Liver (tissue), 9 donors: ENCODE results near the gene POU3F1. TPM values are rescaled to one million over a fixed set of nuclear protein-coding genes. Genes with fewer than 3 reads are reported as not detected.

Experiments
- DNase-seq: peaks from one replicate; pipeline ENCODE4 v3.0.0-alpha.2; 2017; ENCODE audit warnings: low spot score
- H3K27ac ChIP-seq, 2 donors: one replicate each; pipeline ENCODE4 v1.7.0; 2013; ENCODE audit warnings: inconsistent platforms in 2 of 2, low read length in 2 of 2, control low read depth in 1 of 2, low read depth in 1 of 2, mild to moderate bottlenecking in 1 of 2
- H3K27me3 ChIP-seq, 4 donors: one replicate each; pipeline versions ENCODE4 v1.6.1 to v1.7.0; 2013; ENCODE audit warnings: low read length in 3 of 4, inconsistent platforms in 1 of 4, mild to moderate bottlenecking in 1 of 4, moderate library complexity in 1 of 4; ENCODE audit not compliant: control insufficient read depth in 4 of 4, insufficient read depth in 4 of 4
- H3K36me3 ChIP-seq, 4 donors: one replicate each; pipeline versions ENCODE4 v1.6.1 to v1.7.0; 2013; ENCODE audit warnings: low read length in 3 of 4, mild to moderate bottlenecking in 3 of 4, low read depth in 1 of 4, moderate library complexity in 1 of 4; ENCODE audit not compliant: control insufficient read depth in 4 of 4, insufficient read depth in 3 of 4
- H3K4me1 ChIP-seq, 4 donors: one replicate each; pipeline versions ENCODE4 v1.6.1 to v1.7.0; 2013; ENCODE audit warnings: low read length in 3 of 4, mild to moderate bottlenecking in 3 of 4, moderate library complexity in 1 of 4; ENCODE audit not compliant: control insufficient read depth in 4 of 4, insufficient read depth in 4 of 4
- H3K4me3 ChIP-seq, 3 donors: one replicate each; pipeline versions ENCODE4 v1.6.1 to v1.7.0; 2013; ENCODE audit warnings: low read length in 3 of 3, control low read depth in 1 of 3, low read depth in 1 of 3, mild to moderate bottlenecking in 1 of 3
- H3K9ac ChIP-seq, 2 donors: one replicate each; pipeline ENCODE4 v1.7.0; 2013; ENCODE audit warnings: low read length in 2 of 2, mild to moderate bottlenecking in 2 of 2, moderate library complexity in 2 of 2, control low read depth in 1 of 2, low read depth in 1 of 2
- H3K9me3 ChIP-seq, 4 donors: one replicate each; pipeline versions ENCODE4 v1.6.1 to v1.7.0; 2013; ENCODE audit warnings: low read length in 3 of 4; ENCODE audit not compliant: control insufficient read depth in 4 of 4
- EGR1 ChIP-seq, 2 donors: IDR thresholded peaks; 2 replicates each; pipeline ENCODE4 v1.6.1; 2016 to 2018; ENCODE audit warnings: antibody characterized with exemption in 2 of 2, low read depth in 2 of 2
- FOXA1 ChIP-seq: IDR thresholded peaks from 2 replicates; pipeline ENCODE4 v1.6.1; 2016; ENCODE audit warnings: antibody characterized with exemption
- FOXA2 ChIP-seq: IDR thresholded peaks from 2 replicates; pipeline ENCODE4 v1.6.1; 2016; ENCODE audit warnings: antibody characterized with exemption
- GABPA ChIP-seq, 2 donors: IDR thresholded peaks in 1 of 2; conservative IDR thresholded peaks in 1 of 2; 2 replicates each; pipeline ENCODE4 v1.6.1; 2016; ENCODE audit warnings: antibody characterized with exemption in 2 of 2, mild to moderate bottlenecking in 1 of 2, moderate library complexity in 1 of 2
- HNF4A ChIP-seq, 2 donors: conservative IDR thresholded peaks; 2 replicates each; pipeline ENCODE4 v1.6.1; 2016; ENCODE audit warnings: antibody characterized with exemption in 2 of 2, mild to moderate bottlenecking in 2 of 2
- HNF4G ChIP-seq: IDR thresholded peaks from 2 replicates; pipeline ENCODE4 v1.6.1; 2016; ENCODE audit warnings: antibody characterized with exemption
- JUND ChIP-seq, 2 donors: IDR thresholded peaks; 2 replicates each; pipeline ENCODE4 v1.6.1; 2016; ENCODE audit warnings: antibody characterized with exemption in 2 of 2
- MAX ChIP-seq: IDR thresholded peaks from 2 replicates; pipeline ENCODE4 v1.6.1; 2016; ENCODE audit warnings: antibody characterized with exemption
- NR2F2 ChIP-seq: IDR thresholded peaks from 2 replicates; pipeline ENCODE4 v1.6.1; 2016; ENCODE audit warnings: antibody characterized with exemption
- RAD21 ChIP-seq, 2 donors: IDR thresholded peaks; 2 replicates each; pipeline ENCODE4 v1.6.1; 2016; ENCODE audit warnings: antibody characterized with exemption in 2 of 2, mild to moderate bottlenecking in 2 of 2
- RXRA ChIP-seq, 2 donors: IDR thresholded peaks; 2 replicates each; pipeline ENCODE4 v1.6.1; 2017 to 2018; ENCODE audit warnings: antibody characterized with exemption in 2 of 2, mild to moderate bottlenecking in 1 of 2
- SP1 ChIP-seq: IDR thresholded peaks from 2 replicates; pipeline ENCODE4 v1.6.1; 2018; ENCODE audit warnings: antibody characterized with exemption, mild to moderate bottlenecking
- TAF1 ChIP-seq: conservative IDR thresholded peaks from 2 replicates; pipeline ENCODE4 v1.6.1; 2016; ENCODE audit warnings: antibody characterized with exemption, mild to moderate bottlenecking
- YY1 ChIP-seq: IDR thresholded peaks from 2 replicates; pipeline ENCODE4 v1.6.1; 2016; ENCODE audit warnings: antibody characterized with exemption, mild to moderate bottlenecking
- WGBS: extraction: QIAGEN DNeasy Blood & Tissue Kit; methylation state at CpG from one replicate; pipeline ENCODE4 v1.1.7; 2013; 5-methylcytosine and 5-hydroxymethylcytosine counted together
- polyA plus RNA-seq, 2 donors: library from polyadenylated mRNA; stranded (reverse) in 1 of 2; unstranded in 1 of 2; fragments of 200-250 nt in 1 of 2; fragments of >200 nt in 1 of 2; fragmentation: Nextera tagmentation in 1 of 2; extraction: Ambion mirVana in 1 of 2; gene quantifications; one replicate each; pipeline versions ENCODE4 v1.2.1 to v1.2.3, GENCODE V29; 2013 to 2015
- total RNA-seq, 2 donors: library from RNA; depleted of rRNA; stranded (reverse); fragments of >200 nt; gene quantifications; one replicate each; pipeline ENCODE4 v1.2.3, GENCODE V29; 2014
- TF ChIP-seq, protein P1 (sequence below): IDR thresholded peaks from 2 replicates; pipeline ENCODE4 v1.6.1; 2016; ENCODE audit warnings: antibody characterized with exemption, mild to moderate bottlenecking
- TF ChIP-seq, protein P2 (sequence below): IDR thresholded peaks from 2 replicates; pipeline ENCODE4 v1.6.1; 2016; ENCODE audit warnings: antibody characterized with exemption
- TF ChIP-seq, protein P3 (sequence below): IDR thresholded peaks from 2 replicates; pipeline ENCODE4 v1.6.1; 2016; ENCODE audit warnings: antibody characterized with exemption
- TF ChIP-seq, protein P4 (sequence below): fragments of 150-350 bp; IDR thresholded peaks from 2 replicates; pipeline ENCODE4 v1.5.1; 2017; ENCODE audit warnings: improper control_type of control experiment, low read depth, low read length; ENCODE audit not compliant: missing input control
- donor health status: healthy.
- donor health status: healthy.
- donor health status: healthy.
- donor health status: healthy.
- donor health status: healthy.

POU3F1 gene
- total RNA-seq: not detected
- polyA plus RNA-seq: not detected

DNA sequence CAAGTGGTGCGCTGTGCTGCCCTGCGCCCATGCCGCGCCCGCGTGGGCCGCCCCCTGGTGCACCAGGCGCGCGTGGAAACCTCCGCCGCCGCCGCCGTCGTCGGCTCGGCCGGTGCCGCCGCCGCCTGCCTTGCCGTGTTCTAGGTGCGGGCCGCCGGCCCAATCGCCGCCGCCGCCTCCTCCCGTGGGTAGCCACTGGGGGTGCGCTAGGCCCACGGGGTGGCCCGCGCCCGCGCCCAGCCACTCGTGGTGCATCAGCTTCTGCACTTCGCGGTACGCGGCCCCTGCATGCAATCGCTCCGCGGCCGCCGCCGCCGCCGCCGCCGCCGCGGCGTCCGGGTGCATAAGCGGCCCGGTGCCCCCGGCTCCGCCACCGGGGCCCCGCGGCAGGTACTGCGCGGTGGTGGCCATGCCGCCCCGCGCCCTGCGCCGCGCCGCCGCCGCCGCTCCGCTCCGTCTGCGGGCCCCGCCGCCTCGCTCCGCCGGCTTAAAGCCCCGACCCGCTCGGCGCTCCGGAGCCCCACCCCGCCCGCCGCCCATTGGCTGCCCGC is at the start of gene POU3F1:
POU3F1 (minus strand) TSS at position 461 of the 551 bp plus-strand sequence; CDS start at position 411, 50 bp downstream.
- Histone ChIP-seq H3K9me3 (no peaks in the 10 kb centered on the region), H3K4me3 (peak within 1 kb of the TSS; percentile 28 to 65 (median 57)), H3K36me3 (no peaks in the 10 kb centered on the region), H3K4me1 (peaks cover 12 to 38% (median 17%) of the 10 kb centered on the region in 4 donors), H3K27me3 (peaks cover 0 to 8% (median 4%) of the 10 kb centered on the region in 4 donors), H3K27ac (no peak within 1 kb of the TSS), H3K9ac (no peak within 1 kb of the TSS)
- TF ChIP-seq, protein P1, sequence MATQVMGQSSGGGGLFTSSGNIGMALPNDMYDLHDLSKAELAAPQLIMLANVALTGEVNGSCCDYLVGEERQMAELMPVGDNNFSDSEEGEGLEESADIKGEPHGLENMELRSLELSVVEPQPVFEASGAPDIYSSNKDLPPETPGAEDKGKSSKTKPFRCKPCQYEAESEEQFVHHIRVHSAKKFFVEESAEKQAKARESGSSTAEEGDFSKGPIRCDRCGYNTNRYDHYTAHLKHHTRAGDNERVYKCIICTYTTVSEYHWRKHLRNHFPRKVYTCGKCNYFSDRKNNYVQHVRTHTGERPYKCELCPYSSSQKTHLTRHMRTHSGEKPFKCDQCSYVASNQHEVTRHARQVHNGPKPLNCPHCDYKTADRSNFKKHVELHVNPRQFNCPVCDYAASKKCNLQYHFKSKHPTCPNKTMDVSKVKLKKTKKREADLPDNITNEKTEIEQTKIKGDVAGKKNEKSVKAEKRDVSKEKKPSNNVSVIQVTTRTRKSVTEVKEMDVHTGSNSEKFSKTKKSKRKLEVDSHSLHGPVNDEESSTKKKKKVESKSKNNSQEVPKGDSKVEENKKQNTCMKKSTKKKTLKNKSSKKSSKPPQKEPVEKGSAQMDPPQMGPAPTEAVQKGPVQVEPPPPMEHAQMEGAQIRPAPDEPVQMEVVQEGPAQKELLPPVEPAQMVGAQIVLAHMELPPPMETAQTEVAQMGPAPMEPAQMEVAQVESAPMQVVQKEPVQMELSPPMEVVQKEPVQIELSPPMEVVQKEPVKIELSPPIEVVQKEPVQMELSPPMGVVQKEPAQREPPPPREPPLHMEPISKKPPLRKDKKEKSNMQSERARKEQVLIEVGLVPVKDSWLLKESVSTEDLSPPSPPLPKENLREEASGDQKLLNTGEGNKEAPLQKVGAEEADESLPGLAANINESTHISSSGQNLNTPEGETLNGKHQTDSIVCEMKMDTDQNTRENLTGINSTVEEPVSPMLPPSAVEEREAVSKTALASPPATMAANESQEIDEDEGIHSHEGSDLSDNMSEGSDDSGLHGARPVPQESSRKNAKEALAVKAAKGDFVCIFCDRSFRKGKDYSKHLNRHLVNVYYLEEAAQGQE: no peak
- TF ChIP-seq SP1 (no peak), YY1 (no peak), FOXA1 (no peak), RAD21 (IDR thresholded peaks at IDR 0.05) (no peak), RXRA (IDR thresholded peaks at IDR 0.05) (no peak), NR2F2 (no peak), TAF1 (no peak), HNF4G (no peak), FOXA2 (no peak), MAX (no peak), HNF4A (conservative IDR thresholded peaks at IDR 0.05) (no peak), GABPA (IDR thresholded peaks at IDR 0.05 in 1 of 2, conservative IDR thresholded peaks at IDR 0.05 in 1 of 2) (no peak), EGR1 (IDR thresholded peaks at IDR 0.05; ENCODE audit: low read depth in 2 of 2) (no peak), JUND (IDR thresholded peaks at IDR 0.05) (no peak)
- TF ChIP-seq, protein P2, sequence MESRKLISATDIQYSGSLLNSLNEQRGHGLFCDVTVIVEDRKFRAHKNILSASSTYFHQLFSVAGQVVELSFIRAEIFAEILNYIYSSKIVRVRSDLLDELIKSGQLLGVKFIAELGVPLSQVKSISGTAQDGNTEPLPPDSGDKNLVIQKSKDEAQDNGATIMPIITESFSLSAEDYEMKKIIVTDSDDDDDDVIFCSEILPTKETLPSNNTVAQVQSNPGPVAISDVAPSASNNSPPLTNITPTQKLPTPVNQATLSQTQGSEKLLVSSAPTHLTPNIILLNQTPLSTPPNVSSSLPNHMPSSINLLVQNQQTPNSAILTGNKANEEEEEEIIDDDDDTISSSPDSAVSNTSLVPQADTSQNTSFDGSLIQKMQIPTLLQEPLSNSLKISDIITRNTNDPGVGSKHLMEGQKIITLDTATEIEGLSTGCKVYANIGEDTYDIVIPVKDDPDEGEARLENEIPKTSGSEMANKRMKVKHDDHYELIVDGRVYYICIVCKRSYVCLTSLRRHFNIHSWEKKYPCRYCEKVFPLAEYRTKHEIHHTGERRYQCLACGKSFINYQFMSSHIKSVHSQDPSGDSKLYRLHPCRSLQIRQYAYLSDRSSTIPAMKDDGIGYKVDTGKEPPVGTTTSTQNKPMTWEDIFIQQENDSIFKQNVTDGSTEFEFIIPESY: no peak
- TF ChIP-seq, protein P3, sequence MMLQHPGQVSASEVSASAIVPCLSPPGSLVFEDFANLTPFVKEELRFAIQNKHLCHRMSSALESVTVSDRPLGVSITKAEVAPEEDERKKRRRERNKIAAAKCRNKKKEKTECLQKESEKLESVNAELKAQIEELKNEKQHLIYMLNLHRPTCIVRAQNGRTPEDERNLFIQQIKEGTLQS: no peak
- TF ChIP-seq, protein P4, sequence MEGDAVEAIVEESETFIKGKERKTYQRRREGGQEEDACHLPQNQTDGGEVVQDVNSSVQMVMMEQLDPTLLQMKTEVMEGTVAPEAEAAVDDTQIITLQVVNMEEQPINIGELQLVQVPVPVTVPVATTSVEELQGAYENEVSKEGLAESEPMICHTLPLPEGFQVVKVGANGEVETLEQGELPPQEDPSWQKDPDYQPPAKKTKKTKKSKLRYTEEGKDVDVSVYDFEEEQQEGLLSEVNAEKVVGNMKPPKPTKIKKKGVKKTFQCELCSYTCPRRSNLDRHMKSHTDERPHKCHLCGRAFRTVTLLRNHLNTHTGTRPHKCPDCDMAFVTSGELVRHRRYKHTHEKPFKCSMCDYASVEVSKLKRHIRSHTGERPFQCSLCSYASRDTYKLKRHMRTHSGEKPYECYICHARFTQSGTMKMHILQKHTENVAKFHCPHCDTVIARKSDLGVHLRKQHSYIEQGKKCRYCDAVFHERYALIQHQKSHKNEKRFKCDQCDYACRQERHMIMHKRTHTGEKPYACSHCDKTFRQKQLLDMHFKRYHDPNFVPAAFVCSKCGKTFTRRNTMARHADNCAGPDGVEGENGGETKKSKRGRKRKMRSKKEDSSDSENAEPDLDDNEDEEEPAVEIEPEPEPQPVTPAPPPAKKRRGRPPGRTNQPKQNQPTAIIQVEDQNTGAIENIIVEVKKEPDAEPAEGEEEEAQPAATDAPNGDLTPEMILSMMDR: no peak
- WGBS: 4% methylated on average over 92 of the region's 92 CpGs
- DNase-seq: no peak
